LNCaP clone FGC (cell line): Measurements from ENCODE around the gene GABARAP.
A peak's percentile ranks its signal among the peaks of the same experiment; 100 is the strongest.

ENCODE experiments used
- DNase-seq: peaks from one replicate; pipeline ENCODE4 v3.0.0-alpha.2; 2011; ENCODE audit warnings: low read depth
- H3K4me3 ChIP-seq: 2 replicates; pipeline ENCODE4 v1.5.1; 2011; ENCODE audit warnings: mild to moderate bottlenecking, low read depth, low read length, control low read depth
- CTCF ChIP-seq: IDR thresholded peaks from 2 replicates; pipeline ENCODE4 v1.5.1; 2012; ENCODE audit warnings: mild to moderate bottlenecking; ENCODE audit not compliant: control insufficient read depth, insufficient read depth; ENCODE audit errors: extremely low read depth

The GABARAP gene

GRCh38 chr17:7233701-7234082, 8.6 kb downstream of the GABARAP start:
- peak overlapping the region; percentile 54 for H3K4me3 ChIP-seq
- TF ChIP-seq CTCF, result no peak
- DNase-seq, result no peak

- H3K4me3 ChIP-seq, result no peak overlapping the region
- DNase-seq, result no peak
- no peak for TF ChIP-seq CTCF
Observed at GRCh38 chr17:7232114-7232513, 10.1 kb downstream of the GABARAP start.

- no peak for TF ChIP-seq CTCF
- no peak overlapping the region for H3K4me3 ChIP-seq
- no peak for DNase-seq
Observed at GRCh38 chr17:7229504-7229903, 12.7 kb downstream of the GABARAP start.

- no peak overlapping the region for H3K4me3 ChIP-seq
- no peak for TF ChIP-seq CTCF
- no peak for DNase-seq
Observed at GRCh38 chr17:7228920-7229319, 13.3 kb downstream of the GABARAP start.

- TF ChIP-seq CTCF, result no peak
- H3K4me3 ChIP-seq, result no peak overlapping the region
- DNase-seq, result no peak
Observed at GRCh38 chr17:7226721-7227710, 15.2 kb downstream of the GABARAP start.

- DNase-seq, result no peak
- no peak for TF ChIP-seq CTCF
- no peak overlapping the region for H3K4me3 ChIP-seq
Observed at GRCh38 chr17:7225711-7226331, 16.4 kb downstream of the GABARAP start.
